ENCODE data around the gene RNF212. TPM values are rescaled to one million over a fixed set of nuclear protein-coding genes. Genes with fewer than 3 reads are reported as not detected.

RNF212 gene
- total RNA-seq, 4 donors from 2014 or later: 6.7 to 31.1 (median 8.6) TPM

DNA sequence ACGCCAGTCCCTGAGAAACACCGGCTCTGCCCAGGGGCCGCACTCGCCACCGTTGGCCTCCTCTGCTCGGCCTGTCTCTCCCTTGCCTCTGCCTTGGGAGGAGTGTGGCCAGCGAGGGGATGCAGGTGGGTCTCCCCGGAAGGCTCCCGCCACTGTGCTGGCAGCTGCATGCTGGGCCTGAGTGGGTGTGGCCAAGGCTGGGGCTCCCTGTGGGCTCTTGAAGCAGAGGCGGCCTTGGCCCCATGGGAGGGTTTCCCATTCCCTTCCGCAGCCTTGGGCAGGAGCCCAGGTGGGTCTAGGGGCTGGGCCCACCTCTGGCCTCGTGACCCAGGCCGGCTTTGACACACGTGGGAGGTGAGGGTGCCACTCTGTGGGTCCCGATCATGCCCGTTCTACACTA lies 82.8 kb downstream of the RNF212 start:
- 66 to 69% methylated on average over 13 of the region's 16 CpGs for WGBS, 2 donors
- Histone ChIP-seq H3K4me3 (replicated peaks in 1 of 3) (no peak overlapping the region), H3K36me3 (peaks cover 2 to 5% of the 10 kb centered on the region in 2 donors), H3K27ac (no peak overlapping the region), H3K9me3 (no peaks in the 10 kb centered on the region), H3K27me3 (no peaks in the 10 kb centered on the region), H3K4me1 (peaks cover 21 to 34% of the 10 kb centered on the region in 2 donors)
- intact Hi-C loops (cut with DNase I): no loop called here
- TF ChIP-seq, protein P1, sequence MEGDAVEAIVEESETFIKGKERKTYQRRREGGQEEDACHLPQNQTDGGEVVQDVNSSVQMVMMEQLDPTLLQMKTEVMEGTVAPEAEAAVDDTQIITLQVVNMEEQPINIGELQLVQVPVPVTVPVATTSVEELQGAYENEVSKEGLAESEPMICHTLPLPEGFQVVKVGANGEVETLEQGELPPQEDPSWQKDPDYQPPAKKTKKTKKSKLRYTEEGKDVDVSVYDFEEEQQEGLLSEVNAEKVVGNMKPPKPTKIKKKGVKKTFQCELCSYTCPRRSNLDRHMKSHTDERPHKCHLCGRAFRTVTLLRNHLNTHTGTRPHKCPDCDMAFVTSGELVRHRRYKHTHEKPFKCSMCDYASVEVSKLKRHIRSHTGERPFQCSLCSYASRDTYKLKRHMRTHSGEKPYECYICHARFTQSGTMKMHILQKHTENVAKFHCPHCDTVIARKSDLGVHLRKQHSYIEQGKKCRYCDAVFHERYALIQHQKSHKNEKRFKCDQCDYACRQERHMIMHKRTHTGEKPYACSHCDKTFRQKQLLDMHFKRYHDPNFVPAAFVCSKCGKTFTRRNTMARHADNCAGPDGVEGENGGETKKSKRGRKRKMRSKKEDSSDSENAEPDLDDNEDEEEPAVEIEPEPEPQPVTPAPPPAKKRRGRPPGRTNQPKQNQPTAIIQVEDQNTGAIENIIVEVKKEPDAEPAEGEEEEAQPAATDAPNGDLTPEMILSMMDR (IDR thresholded peaks at IDR 0.05): no peak
- no peak for TF ChIP-seq POLR2A (IDR thresholded peaks at IDR 0.05)
- no peak for DNase-seq

DNA sequence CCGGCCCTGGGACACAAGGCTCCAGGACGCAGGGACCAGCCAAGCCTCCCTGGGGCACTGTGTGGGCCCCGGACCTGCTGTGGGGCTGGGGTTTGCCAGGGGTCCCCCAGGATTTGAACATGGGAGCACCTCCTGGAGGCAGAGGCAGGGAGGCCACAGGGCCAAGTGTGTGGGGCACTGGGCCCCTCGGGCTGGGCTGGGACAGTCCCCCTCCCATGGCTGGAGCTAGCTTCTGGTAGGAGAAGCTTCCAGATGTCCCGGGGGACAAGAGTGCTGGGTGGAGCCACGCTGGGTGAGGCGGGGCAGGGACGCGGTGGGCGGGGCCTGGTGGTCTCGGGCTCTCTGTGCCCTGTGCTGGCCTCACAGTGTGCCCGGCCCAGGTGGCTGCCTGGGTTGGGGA lies 83.3 kb downstream of the RNF212 start:
- H3K4me1 ChIP-seq: peaks cover 16 to 28% of the 10 kb centered on the region in 2 donors
- H3K4me3 ChIP-seq (replicated peaks in 1 of 3): no peak overlapping the region
- no peaks in the 10 kb centered on the region for H3K27me3 ChIP-seq
- DNase-seq: no peak
- H3K36me3 ChIP-seq: peaks cover 7 to 10% of the 10 kb centered on the region in 2 donors
- WGBS, 2 donors: 70 to 73% methylated on average over 2 of the region's 12 CpGs
- no peak overlapping the region for H3K27ac ChIP-seq
- intact Hi-C loops (cut with DNase I): no loop called here
- TF ChIP-seq, protein P1 (IDR thresholded peaks at IDR 0.05): no peak
- no peak for TF ChIP-seq POLR2A (IDR thresholded peaks at IDR 0.05)
- H3K9me3 ChIP-seq: no peaks in the 10 kb centered on the region

DNA sequence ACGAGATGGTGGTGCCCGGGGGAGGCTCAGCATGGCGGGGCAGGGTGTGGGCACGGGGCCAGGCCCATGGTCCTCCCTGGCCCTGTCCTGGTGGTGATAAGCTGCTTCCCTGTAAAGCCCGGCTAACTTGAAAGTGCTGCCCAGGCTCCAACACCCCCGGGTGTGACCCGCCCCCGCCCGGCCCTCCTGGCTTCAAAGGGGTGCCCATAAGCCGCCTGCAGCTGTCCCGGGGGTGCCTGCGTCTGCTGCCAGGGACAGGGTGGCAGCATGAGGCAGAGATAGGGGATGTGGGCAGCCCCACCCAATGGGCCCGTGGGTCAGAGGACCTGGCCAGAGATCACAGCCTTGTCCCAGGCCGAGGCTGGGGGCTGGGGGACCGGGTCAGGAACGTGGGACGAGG lies 83.8 kb downstream of the RNF212 start:
- Histone ChIP-seq H3K4me1 (peaks cover 11 to 23% of the 10 kb centered on the region in 2 donors), H3K36me3 (peaks cover 11 to 15% of the 10 kb centered on the region in 2 donors), H3K9me3 (no peaks in the 10 kb centered on the region), H3K4me3 (replicated peaks in 1 of 3) (no peak overlapping the region), H3K27me3 (no peaks in the 10 kb centered on the region), H3K27ac (no peak overlapping the region)
- TF ChIP-seq POLR2A (IDR thresholded peaks at IDR 0.05): no peak
- TF ChIP-seq, protein P1 (IDR thresholded peaks at IDR 0.05): no peak
- intact Hi-C loops (cut with DNase I): no loop called here
- WGBS, 2 donors: 63 to 77% methylated on average over 9 to 14 of the region's 17 CpGs
- DNase-seq: no peak

DNA sequence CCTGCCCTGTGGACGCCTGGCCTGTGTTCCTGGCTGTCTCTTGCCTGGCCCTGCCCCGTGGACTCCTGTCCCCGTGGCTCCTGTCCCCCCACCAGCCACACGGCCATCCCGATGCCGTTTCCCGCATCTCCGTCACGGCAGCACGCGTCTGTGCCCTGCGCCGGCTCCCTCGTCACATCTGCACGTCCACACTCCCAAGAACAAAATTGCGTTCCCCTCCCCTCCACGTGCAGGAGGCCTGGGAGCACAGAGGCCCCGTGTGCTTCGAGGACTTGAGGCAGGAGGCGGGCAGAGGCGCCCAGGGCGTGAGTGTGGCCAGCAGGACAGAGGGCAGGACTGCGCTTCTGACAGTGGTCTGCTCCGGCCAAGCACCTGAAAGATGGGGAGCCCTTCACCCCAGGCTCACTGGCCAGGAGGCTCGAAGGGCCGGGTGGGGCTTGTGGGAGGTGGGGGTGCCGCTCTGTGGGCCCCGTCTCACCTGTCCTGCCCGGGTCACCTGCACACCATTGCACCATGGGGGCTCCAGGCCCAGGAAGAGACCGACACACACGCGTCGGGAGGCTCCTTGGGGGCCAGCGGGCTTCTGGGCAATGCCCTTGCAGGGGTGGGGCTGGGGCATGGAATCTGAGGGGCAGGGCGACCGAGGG lies 84.7 kb downstream of the RNF212 start:
- intact Hi-C loops (cut with DNase I): no loop called here
- Histone ChIP-seq H3K27ac (no peak overlapping the region), H3K4me1 (peaks cover 2 to 15% of the 10 kb centered on the region in 2 donors), H3K27me3 (no peaks in the 10 kb centered on the region), H3K9me3 (no peaks in the 10 kb centered on the region), H3K4me3 (replicated peaks in 1 of 3) (no peak overlapping the region), H3K36me3 (peaks cover 16 to 17% of the 10 kb centered on the region in 2 donors)
- 79 to 80% methylated on average over 26 to 35 of the region's 36 CpGs for WGBS, 2 donors
- TF ChIP-seq POLR2A (IDR thresholded peaks at IDR 0.05): no peak
- TF ChIP-seq, protein P1 (IDR thresholded peaks at IDR 0.05): no peak
- no peak for DNase-seq

DNA sequence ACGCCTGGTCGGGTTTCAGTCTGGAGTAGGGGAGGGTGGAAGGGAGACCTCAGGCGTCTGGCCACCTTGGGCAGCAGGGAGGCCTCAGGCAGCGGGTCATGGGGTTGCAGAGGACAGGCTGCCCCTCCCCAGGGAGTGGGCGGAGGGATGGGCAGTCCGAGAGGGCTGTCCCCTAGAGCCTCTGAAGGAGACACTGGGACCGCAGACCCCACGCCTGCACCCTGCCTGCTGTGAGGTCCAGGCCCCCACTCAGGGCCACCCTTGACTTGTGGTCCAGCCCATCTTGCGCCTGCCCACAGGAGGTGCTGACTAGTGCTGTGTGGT lies 85.5 kb downstream of the RNF212 start:
- WGBS, 2 donors: 48 to 73% methylated on average over 3 of the region's 9 CpGs
- DNase-seq: no peak
- TF ChIP-seq, protein P1 (IDR thresholded peaks at IDR 0.05): no peak
- no peak for TF ChIP-seq POLR2A (IDR thresholded peaks at IDR 0.05)
- peaks cover 0 to 8% of the 10 kb centered on the region in 2 donors for H3K4me1 ChIP-seq
- H3K27ac ChIP-seq: no peak overlapping the region
- intact Hi-C loops (cut with DNase I): no loop called here
- no peaks in the 10 kb centered on the region for H3K27me3 ChIP-seq
- no peaks in the 10 kb centered on the region for H3K9me3 ChIP-seq
- H3K4me3 ChIP-seq (replicated peaks in 1 of 3): no peak overlapping the region
- peaks cover 16 to 17% of the 10 kb centered on the region in 2 donors for H3K36me3 ChIP-seq

Data from thyroid gland (tissue), 4 donors.